ENCODE measurements around the gene RIC8A.
A peak's percentile ranks its signal among the peaks of the same experiment; 100 is the strongest.

RIC8A gene

GRCh38 chr11:208181-208916 lies 841 bp downstream of the RIC8A start:
- H3K9me3 Mint-ChIP-seq = no peaks in the 10 kb centered on the region
- H3K27me3 Mint-ChIP-seq = no peaks in the 10 kb centered on the region
- H3K4me1 Mint-ChIP-seq (ENCODE audit: low read depth) = peaks cover 61% of the 10 kb centered on the region
- intact Hi-C loops (cut with micrococcal nuclease) = loop anchor here (1.0 to 10.0 kb wide), 2 partner anchors 28 to 296 kb away; partner anchors contain the start of genes PSMD13, RNH1 and SIRT3
- H3K27ac Mint-ChIP-seq = peak overlapping the region; percentile 99
- peaks cover 98% of the 10 kb centered on the region for H3K36me3 Mint-ChIP-seq (ENCODE audit: low read depth)
- peak overlapping the region; percentile 87 for H3K4me3 Mint-ChIP-seq

DNA sequence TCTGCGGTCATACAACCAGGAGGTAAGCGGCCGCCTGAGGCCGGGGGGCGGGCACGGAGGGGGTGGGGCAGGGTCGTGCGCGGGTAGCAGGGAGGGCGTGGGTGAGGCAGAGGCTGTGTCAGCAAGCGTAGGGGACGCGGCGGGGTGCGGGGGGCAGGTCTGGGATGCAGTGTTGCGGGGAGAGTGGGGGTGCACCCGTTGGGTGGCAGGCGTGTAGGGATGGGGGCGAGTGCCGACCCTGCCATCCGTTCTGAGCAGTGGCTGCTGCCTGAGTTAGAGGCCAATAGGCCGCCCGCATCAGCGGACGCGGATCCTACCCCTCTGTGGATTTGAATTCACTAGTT lies 1.4 kb downstream of the RIC8A start:
- Mint-ChIP-seq H3K36me3 (ENCODE audit: low read depth) (peaks cover 98% of the 10 kb centered on the region), H3K9me3 (no peaks in the 10 kb centered on the region), H3K27me3 (no peaks in the 10 kb centered on the region), H3K4me1 (ENCODE audit: low read depth) (peaks cover 56% of the 10 kb centered on the region), H3K4me3 (peak overlapping the region; percentile 87), H3K27ac (peak overlapping the region; percentile 99)
- intact Hi-C loops (cut with micrococcal nuclease) = loop anchor here (1.0 to 10.0 kb wide), 2 partner anchors 27 to 296 kb away; partner anchors contain the start of genes PSMD13, RNH1 and SIRT3

- Mint-ChIP-seq H3K36me3 (ENCODE audit: low read depth) (peaks cover 98% of the 10 kb centered on the region), H3K27me3 (no peaks in the 10 kb centered on the region), H3K27ac (peak overlapping the region; percentile 99), H3K9me3 (no peaks in the 10 kb centered on the region), H3K4me1 (ENCODE audit: low read depth) (peaks cover 50% of the 10 kb centered on the region), H3K4me3 (peak overlapping the region; percentile 87)
- intact Hi-C loops (cut with micrococcal nuclease) = loop anchor here (10.0 kb wide), 1 partner anchor 295 kb away; the partner anchor contains the start of gene RNH1
These were observed 2.0 kb downstream of the RIC8A start for GRCh38 chr11:209275-210121.

GRCh38 chr11:210122-210802 lies 2.8 kb downstream of the RIC8A start:
- Mint-ChIP-seq H3K4me3 (peak overlapping the region; percentile 87), H3K4me1 (ENCODE audit: low read depth) (peaks cover 45% of the 10 kb centered on the region), H3K36me3 (ENCODE audit: low read depth) (peaks cover 98% of the 10 kb centered on the region), H3K27ac (peak overlapping the region; percentile 99), H3K27me3 (no peaks in the 10 kb centered on the region), H3K9me3 (no peaks in the 10 kb centered on the region)
- intact Hi-C loops (cut with micrococcal nuclease) = no loop called here

- H3K4me3 Mint-ChIP-seq = no peak overlapping the region
- intact Hi-C loops (cut with micrococcal nuclease) = no loop called here
- no peaks in the 10 kb centered on the region for H3K9me3 Mint-ChIP-seq
- H3K36me3 Mint-ChIP-seq (ENCODE audit: low read depth) = peaks cover 98% of the 10 kb centered on the region
- H3K27ac Mint-ChIP-seq = peak overlapping the region; percentile 99
- no peaks in the 10 kb centered on the region for H3K27me3 Mint-ChIP-seq
- peaks cover 41% of the 10 kb centered on the region for H3K4me1 Mint-ChIP-seq (ENCODE audit: low read depth)
These were observed 3.3 kb downstream of the RIC8A start for GRCh38 chr11:210803-211180.

DNA sequence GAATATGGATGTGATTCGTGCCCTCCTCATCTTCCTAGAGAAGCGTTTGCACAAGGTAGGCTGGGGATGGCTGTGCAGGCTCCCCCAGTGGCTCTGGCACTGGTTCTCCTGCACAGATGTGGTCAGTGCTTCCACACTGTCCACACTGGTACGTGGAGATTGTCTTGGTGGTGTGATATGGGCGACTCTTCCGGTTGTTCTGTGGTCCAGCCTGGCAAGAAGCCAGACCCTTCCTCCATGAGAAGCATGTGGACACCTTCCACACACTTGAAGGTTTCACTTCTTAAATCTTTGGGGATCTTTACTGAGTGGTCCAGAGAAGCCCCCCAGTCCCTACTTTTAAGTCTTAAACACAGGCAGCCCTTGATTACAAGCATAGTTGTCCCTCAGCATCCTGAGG lies 3.8 kb downstream of the RIC8A start:
- H3K4me1 Mint-ChIP-seq (ENCODE audit: low read depth) = peaks cover 36% of the 10 kb centered on the region
- no peak overlapping the region for H3K4me3 Mint-ChIP-seq
- H3K9me3 Mint-ChIP-seq = no peaks in the 10 kb centered on the region
- H3K27me3 Mint-ChIP-seq = no peaks in the 10 kb centered on the region
- H3K36me3 Mint-ChIP-seq (ENCODE audit: low read depth) = peaks cover 100% of the 10 kb centered on the region
- intact Hi-C loops (cut with micrococcal nuclease) = no loop called here
- peak overlapping the region; percentile 99 for H3K27ac Mint-ChIP-seq

DNA sequence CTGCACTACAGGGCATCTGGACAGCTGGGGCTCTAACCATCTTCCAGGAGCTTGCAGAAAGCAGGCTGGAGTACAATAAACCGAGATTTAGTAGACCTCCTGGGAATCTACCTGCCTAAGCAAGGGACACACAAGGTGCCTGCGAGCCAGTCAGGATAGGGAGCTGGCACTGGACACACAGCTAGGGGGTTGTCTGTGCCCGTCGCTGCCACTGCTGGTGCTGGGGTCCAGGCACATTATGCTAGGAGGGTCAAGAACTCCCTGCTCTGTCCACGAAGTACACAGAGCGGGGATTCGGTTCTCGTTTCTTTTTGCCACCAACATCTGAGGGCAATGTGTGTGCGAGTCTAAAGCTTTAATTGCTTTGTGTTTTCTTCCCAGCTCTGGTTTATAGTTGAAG lies 4.2 kb downstream of the RIC8A start:
- Mint-ChIP-seq H3K27ac (no peak overlapping the region), H3K4me3 (no peak overlapping the region), H3K4me1 (ENCODE audit: low read depth) (peaks cover 31% of the 10 kb centered on the region), H3K27me3 (no peaks in the 10 kb centered on the region), H3K36me3 (ENCODE audit: low read depth) (peaks cover 97% of the 10 kb centered on the region), H3K9me3 (no peaks in the 10 kb centered on the region)
- intact Hi-C loops (cut with micrococcal nuclease) = no loop called here

DNA sequence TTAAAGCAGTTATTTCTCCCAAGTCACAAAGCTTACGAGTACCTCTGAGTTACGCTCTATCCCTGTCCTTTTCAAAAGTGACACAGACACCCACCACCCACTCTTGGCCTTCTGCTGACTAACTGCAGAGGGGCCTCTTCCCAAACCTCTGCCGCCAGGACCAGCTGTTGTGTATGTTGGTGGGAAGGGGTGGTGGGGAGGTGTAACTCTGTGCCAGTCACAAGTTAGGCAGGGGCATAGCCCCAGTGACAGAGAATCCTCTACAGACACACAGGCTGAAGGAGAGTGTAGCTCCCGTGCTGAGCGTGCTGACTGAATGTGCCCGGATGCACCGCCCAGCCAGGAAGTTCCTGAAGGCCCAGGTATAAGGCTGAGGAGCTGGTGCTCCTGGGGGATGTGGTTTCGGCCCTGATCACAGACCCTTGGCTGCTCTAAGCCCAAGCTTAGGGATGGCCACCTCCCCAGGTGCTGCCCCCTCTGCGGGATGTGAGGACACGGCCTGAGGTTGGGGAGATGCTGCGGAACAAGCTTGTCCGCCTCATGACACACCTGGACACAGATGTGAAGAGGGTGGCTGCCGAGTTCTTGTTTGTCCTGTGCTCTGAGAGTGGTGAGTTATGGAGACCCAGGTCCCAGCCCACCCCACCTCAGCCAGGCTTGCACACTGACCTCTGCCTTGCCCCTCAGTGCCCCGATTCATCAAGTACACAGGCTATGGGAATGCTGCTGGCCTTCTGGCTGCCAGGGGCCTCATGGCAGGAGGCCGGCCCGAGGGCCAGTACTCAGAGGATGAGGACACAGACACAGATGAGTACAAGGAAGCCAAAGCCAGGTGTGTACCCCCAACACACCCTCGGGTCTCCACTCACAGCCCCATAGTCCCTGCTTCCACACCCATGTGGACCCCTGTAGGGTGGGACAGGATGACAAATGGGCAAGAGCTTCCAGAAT lies 4.9 kb downstream of the RIC8A start:
- H3K4me1 Mint-ChIP-seq (ENCODE audit: low read depth) = peaks cover 32% of the 10 kb centered on the region
- no peak overlapping the region for H3K4me3 Mint-ChIP-seq
- H3K27me3 Mint-ChIP-seq = no peaks in the 10 kb centered on the region
- H3K27ac Mint-ChIP-seq = no peak overlapping the region
- intact Hi-C loops (cut with micrococcal nuclease) = no loop called here
- H3K9me3 Mint-ChIP-seq = no peaks in the 10 kb centered on the region
- peaks cover 90% of the 10 kb centered on the region for H3K36me3 Mint-ChIP-seq (ENCODE audit: low read depth)

DNA sequence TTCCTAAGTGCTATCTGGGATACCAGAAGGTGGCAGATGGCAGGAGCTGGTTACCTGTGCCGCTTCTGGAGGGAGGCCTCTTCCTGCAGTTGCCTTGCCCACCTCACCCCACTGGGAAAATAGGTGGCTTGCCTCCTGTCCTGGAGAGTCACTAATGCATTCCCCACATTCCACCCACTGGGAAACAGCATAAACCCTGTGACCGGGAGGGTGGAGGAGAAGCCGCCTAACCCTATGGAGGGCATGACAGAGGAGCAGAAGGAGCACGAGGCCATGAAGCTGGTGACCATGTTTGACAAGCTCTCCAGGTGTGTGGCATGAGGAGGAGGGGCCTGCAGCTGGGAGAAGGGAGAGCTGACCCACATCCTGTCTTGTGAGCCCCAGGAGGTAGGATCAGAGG lies 5.6 kb downstream of the RIC8A start:
- H3K4me1 Mint-ChIP-seq (ENCODE audit: low read depth) = peaks cover 39% of the 10 kb centered on the region
- H3K27ac Mint-ChIP-seq = no peak overlapping the region
- peaks cover 88% of the 10 kb centered on the region for H3K36me3 Mint-ChIP-seq (ENCODE audit: low read depth)
- no peak overlapping the region for H3K4me3 Mint-ChIP-seq
- H3K27me3 Mint-ChIP-seq = no peaks in the 10 kb centered on the region
- H3K9me3 Mint-ChIP-seq = no peaks in the 10 kb centered on the region
- intact Hi-C loops (cut with micrococcal nuclease) = no loop called here

DNA sequence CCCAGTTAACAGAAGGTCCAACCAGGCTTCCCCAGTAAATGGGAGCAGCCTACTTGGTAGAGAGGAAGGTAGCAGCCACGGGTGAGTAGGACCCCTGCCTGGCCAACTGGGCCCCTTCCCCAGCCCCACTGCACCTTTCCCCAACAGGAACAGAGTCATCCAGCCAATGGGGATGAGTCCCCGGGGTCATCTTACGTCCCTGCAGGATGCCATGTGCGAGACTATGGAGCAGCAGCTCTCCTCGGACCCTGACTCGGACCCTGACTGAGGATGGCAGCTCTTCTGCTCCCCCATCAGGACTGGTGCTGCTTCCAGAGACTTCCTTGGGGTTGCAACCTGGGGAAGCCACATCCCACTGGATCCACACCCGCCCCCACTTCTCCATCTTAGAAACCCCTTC lies 6.6 kb downstream of the RIC8A start:
- no peak overlapping the region for H3K27ac Mint-ChIP-seq
- H3K9me3 Mint-ChIP-seq = no peaks in the 10 kb centered on the region
- H3K27me3 Mint-ChIP-seq = no peaks in the 10 kb centered on the region
- intact Hi-C loops (cut with micrococcal nuclease) = no loop called here
- peaks cover 29% of the 10 kb centered on the region for H3K4me1 Mint-ChIP-seq (ENCODE audit: low read depth)
- H3K4me3 Mint-ChIP-seq = no peak overlapping the region
- peaks cover 85% of the 10 kb centered on the region for H3K36me3 Mint-ChIP-seq (ENCODE audit: low read depth)

- H3K27ac Mint-ChIP-seq = no peak overlapping the region
- peaks cover 75% of the 10 kb centered on the region for H3K36me3 Mint-ChIP-seq (ENCODE audit: low read depth)
- no peaks in the 10 kb centered on the region for H3K27me3 Mint-ChIP-seq
- no peaks in the 10 kb centered on the region for H3K9me3 Mint-ChIP-seq
- no peak overlapping the region for H3K4me3 Mint-ChIP-seq
- peaks cover 17% of the 10 kb centered on the region for H3K4me1 Mint-ChIP-seq (ENCODE audit: low read depth)
- intact Hi-C loops (cut with micrococcal nuclease) = no loop called here
These were observed 8.1 kb downstream of the RIC8A start for GRCh38 chr11:215581-216037.

DNA sequence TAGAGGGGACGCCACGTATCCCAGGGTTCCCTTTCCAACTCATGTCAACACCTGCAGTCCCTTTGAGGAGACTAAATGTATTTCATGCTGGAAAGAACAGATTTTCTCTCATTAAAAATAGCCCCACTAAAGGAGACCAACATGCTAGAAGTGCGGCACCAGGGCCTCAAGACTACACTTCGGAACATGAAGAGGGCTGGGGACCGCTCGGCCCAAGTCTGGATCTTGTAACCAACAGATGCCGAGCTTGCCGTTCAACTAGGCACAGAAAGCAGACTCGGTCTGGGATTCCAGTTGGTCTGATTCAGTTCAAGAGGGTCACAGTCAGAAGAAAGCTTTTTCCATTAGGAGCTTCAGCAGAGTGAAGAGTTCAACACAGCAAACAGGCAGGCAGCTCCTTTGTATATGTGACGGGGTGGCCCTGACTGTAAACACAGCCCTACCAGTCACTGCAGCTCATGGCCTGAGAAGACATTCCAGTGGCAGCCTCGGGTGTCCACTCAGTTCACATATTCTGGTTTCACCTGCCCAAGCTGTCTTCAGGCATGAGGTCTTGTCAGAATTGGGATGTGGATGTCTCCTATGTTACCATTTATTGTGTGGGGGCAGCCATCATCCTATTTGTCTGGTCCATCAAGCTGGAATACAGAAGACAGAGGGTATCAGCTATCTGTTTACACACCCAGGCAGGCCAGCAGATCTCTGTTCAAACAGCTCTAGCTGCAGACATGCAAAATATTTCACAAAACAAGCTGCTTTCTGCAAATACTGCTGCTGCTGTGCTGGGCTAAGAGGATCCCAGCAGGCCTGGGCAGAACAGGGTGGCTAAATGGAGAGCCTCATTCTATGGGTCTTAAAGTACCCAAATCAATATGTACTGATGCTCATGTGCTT lies 8.8 kb downstream of the RIC8A start:
- H3K4me1 Mint-ChIP-seq (ENCODE audit: low read depth) = peaks cover 10% of the 10 kb centered on the region
- intact Hi-C loops (cut with micrococcal nuclease) = no loop called here
- peaks cover 68% of the 10 kb centered on the region for H3K36me3 Mint-ChIP-seq (ENCODE audit: low read depth)
- no peak overlapping the region for H3K4me3 Mint-ChIP-seq
- H3K9me3 Mint-ChIP-seq = no peaks in the 10 kb centered on the region
- H3K27me3 Mint-ChIP-seq = no peaks in the 10 kb centered on the region
- no peak overlapping the region for H3K27ac Mint-ChIP-seq
